Hepatocyte (in vitro differentiated cells): ENCODE measurements around the gene DNAH11. TPM values are rescaled to one million over a fixed set of nuclear protein-coding genes. Genes with fewer than 3 reads are reported as not detected.
A peak's percentile ranks its signal among the peaks of the same experiment; 100 is the strongest.

Experiments used
- DNase-seq: peaks from one replicate; pipeline ENCODE4 v3.0.0-alpha.2; 2016; ENCODE audit warnings: low spot score
- H2AFZ ChIP-seq: fragments of 200-600 bp; sonication (generic); 2 replicates; pipeline ENCODE4 v1.6.0; 2016; ENCODE audit warnings: antibody characterized with exemption, mild to moderate bottlenecking
- H3K27ac ChIP-seq: fragments of 200-600 bp; sonication (generic); 2 replicates; pipeline ENCODE4 v1.5.1; 2016; ENCODE audit warnings: mild to moderate bottlenecking
- H3K27me3 ChIP-seq: fragments of 200-600 bp; sonication (generic); 2 replicates; pipeline ENCODE4 v1.6.1; 2016
- H3K36me3 ChIP-seq: fragments of 200-600 bp; sonication (generic); replicated peaks from 2 replicates; pipeline ENCODE4 v1.5.1; 2016; ENCODE audit warnings: low read depth; ENCODE audit not compliant: insufficient read depth
- H3K4me1 ChIP-seq: fragments of 200-600 bp; sonication (generic); 2 replicates; pipeline ENCODE4 v1.5.1; 2016; ENCODE audit warnings: mild to moderate bottlenecking, moderate library complexity; ENCODE audit not compliant: insufficient read depth
- H3K4me2 ChIP-seq: fragments of 200-600 bp; sonication (generic); 2 replicates; pipeline ENCODE4 v1.6.0; 2016
- H3K4me3 ChIP-seq: fragments of 200-600 bp; sonication (generic); 2 replicates; pipeline ENCODE4 v1.5.1; 2016; ENCODE audit warnings: mild to moderate bottlenecking
- H3K79me2 ChIP-seq: fragments of 200-600 bp; sonication (generic); 2 replicates; pipeline ENCODE4 v1.6.0; 2017; ENCODE audit warnings: mild to moderate bottlenecking
- H3K9me2 ChIP-seq: fragments of 200-600 bp; sonication (generic); replicated peaks from 2 replicates; pipeline ENCODE4 v1.6.0; 2017; ENCODE audit warnings: mild to moderate bottlenecking; ENCODE audit not compliant: insufficient read depth
- H3K9me3 ChIP-seq: fragments of 200-600 bp; sonication (generic); 2 replicates; pipeline ENCODE4 v1.5.1; 2016; ENCODE audit warnings: low read depth, mild to moderate bottlenecking
- H4K20me1 ChIP-seq: fragments of 200-600 bp; sonication (generic); 2 replicates; pipeline ENCODE4 v1.6.0; 2016; ENCODE audit warnings: mild to moderate bottlenecking; ENCODE audit not compliant: insufficient read depth, poor library complexity, severe bottlenecking
- EZH2 ChIP-seq: fragments of 200-600 bp; sonication (generic); IDR thresholded peaks from 2 replicates; pipeline ENCODE4 v1.6.1; 2016; ENCODE audit warnings: antibody characterized with exemption, mild to moderate bottlenecking, borderline replicate concordance
- EZH2phosphoT487 ChIP-seq: fragments of 200-600 bp; sonication (generic); IDR thresholded peaks from one replicate; pipeline ENCODE4 v1.6.1; 2018; ENCODE audit warnings: antibody characterized with exemption, mild to moderate bottlenecking, low read depth, moderate library complexity; ENCODE audit not compliant: unreplicated experiment, severe bottlenecking
- WGBS: methylation state at CpG from one replicate; pipeline ENCODE4 v1.1.6; 2016; ENCODE audit warnings: low lambda C conversion rate; ENCODE audit errors: missing lambda C conversion rate; 5-methylcytosine and 5-hydroxymethylcytosine counted together
- polyA plus RNA-seq: library from polyadenylated mRNA; unstranded; fragments of >200 nt; fragmentation: Nextera tagmentation; extraction: Ambion mirVana; gene quantifications from 2 replicates; pipeline ENCODE4 v1.2.1, GENCODE V29; 2016
- total RNA-seq: library from RNA; depleted of rRNA; stranded (reverse); fragments of >200 nt; gene quantifications from 2 replicates; pipeline ENCODE4 v1.2.3, GENCODE V29; 2014
- TF ChIP-seq, protein P1 (sequence below): fragments of 200-600 bp; sonication (generic); IDR thresholded peaks from 2 replicates; pipeline ENCODE4 v1.5.1; 2016; ENCODE audit warnings: antibody characterized with exemption, mild to moderate bottlenecking; ENCODE audit not compliant: poor library complexity

DNAH11 gene
- total and polyA plus RNA-seq, 2 experiments from 2014 or later = 0.43 to 1.3 TPM

DNA sequence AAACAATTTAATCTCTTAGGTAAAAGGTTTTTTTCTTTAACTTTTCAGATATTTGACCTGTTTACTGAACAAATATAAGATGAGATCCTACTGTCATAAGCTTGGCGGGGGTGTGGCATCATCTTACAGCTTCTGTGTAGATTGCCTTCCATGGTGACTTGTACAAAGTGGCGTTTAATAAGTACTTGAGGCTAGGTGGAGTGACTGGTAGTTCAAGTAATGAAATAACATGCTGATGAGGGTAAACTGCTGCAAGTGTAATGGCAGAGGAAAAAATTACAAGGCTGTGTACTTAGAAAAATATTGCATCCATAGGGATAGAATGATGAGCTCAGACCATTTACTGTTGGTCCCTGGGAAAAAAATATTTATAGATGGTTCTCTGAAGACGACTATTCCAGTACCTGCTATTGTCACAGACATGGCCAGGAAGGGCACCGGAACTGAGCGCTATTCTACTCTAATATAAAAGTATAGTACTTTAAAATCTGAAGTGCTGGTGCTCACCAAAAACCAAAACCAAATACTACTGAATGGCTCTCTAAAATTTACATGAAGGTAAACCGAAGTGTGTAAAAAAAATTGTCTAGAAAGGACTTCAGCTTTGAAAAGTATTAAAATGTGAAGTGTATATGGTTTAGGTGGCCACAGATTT lies 42.4 kb downstream of the DNAH11 start:
- Histone ChIP-seq H3K27ac (no peak overlapping the region), H3K9me3 (no peaks in the 10 kb centered on the region), H3K4me3 (no peak overlapping the region), H3K36me3 (no peaks in the 10 kb centered on the region), H3K4me1 (peaks cover 16% of the 10 kb centered on the region), H2AFZ (no peak overlapping the region), H3K27me3 (no peaks in the 10 kb centered on the region), H3K79me2 (no peaks in the 10 kb centered on the region), H3K9me2 (no peaks in the 10 kb centered on the region), H4K20me1 (no peaks in the 10 kb centered on the region), H3K4me2 (no peak overlapping the region)
- no peak for TF ChIP-seq EZH2phosphoT487
- TF ChIP-seq EZH2 = no peak
- TF ChIP-seq, protein P1, sequence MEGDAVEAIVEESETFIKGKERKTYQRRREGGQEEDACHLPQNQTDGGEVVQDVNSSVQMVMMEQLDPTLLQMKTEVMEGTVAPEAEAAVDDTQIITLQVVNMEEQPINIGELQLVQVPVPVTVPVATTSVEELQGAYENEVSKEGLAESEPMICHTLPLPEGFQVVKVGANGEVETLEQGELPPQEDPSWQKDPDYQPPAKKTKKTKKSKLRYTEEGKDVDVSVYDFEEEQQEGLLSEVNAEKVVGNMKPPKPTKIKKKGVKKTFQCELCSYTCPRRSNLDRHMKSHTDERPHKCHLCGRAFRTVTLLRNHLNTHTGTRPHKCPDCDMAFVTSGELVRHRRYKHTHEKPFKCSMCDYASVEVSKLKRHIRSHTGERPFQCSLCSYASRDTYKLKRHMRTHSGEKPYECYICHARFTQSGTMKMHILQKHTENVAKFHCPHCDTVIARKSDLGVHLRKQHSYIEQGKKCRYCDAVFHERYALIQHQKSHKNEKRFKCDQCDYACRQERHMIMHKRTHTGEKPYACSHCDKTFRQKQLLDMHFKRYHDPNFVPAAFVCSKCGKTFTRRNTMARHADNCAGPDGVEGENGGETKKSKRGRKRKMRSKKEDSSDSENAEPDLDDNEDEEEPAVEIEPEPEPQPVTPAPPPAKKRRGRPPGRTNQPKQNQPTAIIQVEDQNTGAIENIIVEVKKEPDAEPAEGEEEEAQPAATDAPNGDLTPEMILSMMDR = no peak
- DNase-seq = no peak
- 89% methylated on average over 6 of the region's 6 CpGs for WGBS

DNA sequence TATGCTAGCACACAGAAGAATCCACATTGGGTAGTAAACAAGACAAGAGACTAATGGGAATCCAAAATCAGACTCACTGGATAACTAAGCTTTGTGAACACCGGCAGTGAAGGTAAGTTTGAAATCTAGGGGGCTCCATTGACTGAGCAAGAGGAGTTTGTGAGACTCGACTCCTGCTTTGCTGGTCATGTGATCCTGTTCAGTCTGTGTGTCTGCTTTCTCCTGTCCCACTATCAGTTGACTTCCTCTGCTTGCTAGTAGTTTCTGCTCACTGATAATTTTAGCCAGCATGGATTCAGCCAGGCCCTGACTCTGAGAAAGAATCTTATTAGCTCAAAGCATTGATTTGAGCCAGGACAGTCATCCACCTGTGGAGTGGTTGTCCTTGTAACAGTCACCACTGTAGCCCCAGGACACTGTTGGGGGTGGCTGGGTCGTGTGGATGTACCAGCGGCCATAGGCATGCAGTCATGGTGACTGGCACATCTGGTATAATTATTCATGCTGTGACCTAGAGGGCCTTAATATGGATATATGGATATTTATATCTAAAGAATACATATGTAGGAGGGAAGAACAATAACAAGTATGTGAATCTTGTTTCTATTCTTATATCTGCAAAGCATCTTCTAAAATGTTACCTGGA lies 44.4 kb downstream of the DNAH11 start:
- Histone ChIP-seq H3K79me2 (no peaks in the 10 kb centered on the region), H3K4me3 (no peak overlapping the region), H3K27me3 (no peaks in the 10 kb centered on the region), H3K27ac (peak overlapping the region; percentile 32), H2AFZ (peak overlapping the region; percentile 44), H4K20me1 (no peaks in the 10 kb centered on the region), H3K4me1 (peaks cover 16% of the 10 kb centered on the region), H3K36me3 (no peaks in the 10 kb centered on the region), H3K4me2 (no peak overlapping the region), H3K9me3 (no peaks in the 10 kb centered on the region), H3K9me2 (no peaks in the 10 kb centered on the region)
- TF ChIP-seq, protein P1 = no peak
- TF ChIP-seq EZH2 (no peak), EZH2phosphoT487 (no peak)
- 74% methylated on average over 4 of the region's 4 CpGs for WGBS
- DNase-seq = no peak

DNA sequence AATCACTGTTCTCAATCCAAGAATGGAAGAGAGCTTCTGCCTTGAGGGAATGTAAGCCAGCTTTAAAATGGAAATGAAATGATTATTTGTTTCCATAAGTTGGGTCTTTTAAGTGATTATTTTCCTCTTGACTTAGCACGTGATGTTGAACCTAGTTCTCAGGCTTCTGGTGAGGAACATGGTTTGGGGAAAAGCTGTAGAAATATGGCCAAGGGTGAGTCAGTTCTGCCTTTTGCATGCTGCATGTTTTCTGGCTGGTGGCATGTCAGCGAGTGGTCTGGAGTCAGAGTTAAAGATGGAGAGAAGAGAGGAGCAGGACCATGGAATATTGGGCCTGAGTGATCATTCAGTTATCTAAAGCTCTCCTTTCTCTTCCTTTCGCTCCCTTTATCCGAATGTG lies 54.0 kb downstream of the DNAH11 start:
- TF ChIP-seq EZH2 (no peak), EZH2phosphoT487 (no peak)
- TF ChIP-seq, protein P1 = no peak
- 92% methylated on average over 4 of the region's 4 CpGs for WGBS
- H3K4me2 ChIP-seq = no peak overlapping the region

More for the DNA sequence above, 54.0 kb downstream of the DNAH11 start:
- H4K20me1 ChIP-seq = no peaks in the 10 kb centered on the region
- H3K36me3 ChIP-seq = no peaks in the 10 kb centered on the region
- H3K9me3 ChIP-seq = no peaks in the 10 kb centered on the region
- no peak overlapping the region for H3K27ac ChIP-seq
- H3K27me3 ChIP-seq = no peaks in the 10 kb centered on the region
- H2AFZ ChIP-seq = no peak overlapping the region
- H3K79me2 ChIP-seq = no peaks in the 10 kb centered on the region
- no peaks in the 10 kb centered on the region for H3K4me1 ChIP-seq
- DNase-seq = no peak
- H3K9me2 ChIP-seq = no peaks in the 10 kb centered on the region
- no peak overlapping the region for H3K4me3 ChIP-seq
